Non-pigmented ciliary epithelial cell (primary cell): ENCODE data around the gene C1QTNF2.
"Not testable (repeated sequence)": the region's sequence is repeated elsewhere in the genome, so short reads cannot be mapped to it uniquely, and the experiment has no call there.

Experiments used
- DNase-seq: peaks from one replicate; pipeline ENCODE4 v3.0.0-alpha.2; 2010; ENCODE audit warnings: low read depth

C1QTNF2 gene

DNA sequence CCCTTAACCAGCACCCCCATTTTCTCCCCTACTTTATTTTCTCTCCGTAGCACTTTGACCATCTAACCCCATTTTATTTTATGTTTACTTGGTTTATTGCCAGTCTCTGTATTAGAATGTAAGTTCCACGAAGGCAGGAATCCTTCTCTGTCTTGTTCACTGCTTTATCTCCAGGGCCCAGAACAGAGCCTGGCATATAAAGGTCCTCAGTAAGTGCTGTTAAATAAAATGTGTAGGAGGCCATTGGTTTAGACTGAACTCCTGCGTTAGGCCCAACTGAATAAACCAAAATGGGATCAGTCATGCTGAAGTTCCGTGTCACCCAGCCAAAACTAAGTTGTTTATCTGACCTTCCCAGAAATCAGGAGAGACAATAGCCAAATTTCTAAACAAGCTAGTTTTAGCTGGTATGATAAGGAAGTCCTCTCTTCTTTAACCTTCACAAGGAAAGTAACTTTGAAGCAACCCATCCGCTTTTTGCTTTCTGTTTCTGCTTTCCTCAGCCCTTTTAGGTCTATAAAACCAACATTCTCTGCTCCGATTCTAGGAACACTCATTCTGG, 29.0 kb downstream of the C1QTNF2 start:
- DNase-seq = no peak

DNA sequence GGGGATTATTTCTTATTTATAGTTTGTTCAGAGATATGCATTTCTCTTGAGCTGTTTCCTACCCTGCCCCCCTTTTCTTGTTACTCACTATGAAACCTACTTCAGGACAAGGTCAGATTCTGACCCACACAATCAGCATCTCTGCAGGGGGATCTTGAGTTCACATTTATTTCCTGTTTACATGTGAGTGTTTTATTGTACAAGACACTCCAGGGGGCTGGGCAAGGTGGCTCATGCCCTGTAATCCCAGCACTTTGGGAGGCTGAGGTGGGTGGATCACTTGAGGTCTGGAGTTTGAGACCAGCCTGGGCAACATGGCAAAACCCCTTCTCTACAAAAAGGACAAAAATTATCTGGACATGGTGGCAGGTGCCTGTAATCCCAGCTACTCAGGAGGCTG, 29.9 kb downstream of the C1QTNF2 start:
- not testable (repeated sequence) for DNase-seq

DNA sequence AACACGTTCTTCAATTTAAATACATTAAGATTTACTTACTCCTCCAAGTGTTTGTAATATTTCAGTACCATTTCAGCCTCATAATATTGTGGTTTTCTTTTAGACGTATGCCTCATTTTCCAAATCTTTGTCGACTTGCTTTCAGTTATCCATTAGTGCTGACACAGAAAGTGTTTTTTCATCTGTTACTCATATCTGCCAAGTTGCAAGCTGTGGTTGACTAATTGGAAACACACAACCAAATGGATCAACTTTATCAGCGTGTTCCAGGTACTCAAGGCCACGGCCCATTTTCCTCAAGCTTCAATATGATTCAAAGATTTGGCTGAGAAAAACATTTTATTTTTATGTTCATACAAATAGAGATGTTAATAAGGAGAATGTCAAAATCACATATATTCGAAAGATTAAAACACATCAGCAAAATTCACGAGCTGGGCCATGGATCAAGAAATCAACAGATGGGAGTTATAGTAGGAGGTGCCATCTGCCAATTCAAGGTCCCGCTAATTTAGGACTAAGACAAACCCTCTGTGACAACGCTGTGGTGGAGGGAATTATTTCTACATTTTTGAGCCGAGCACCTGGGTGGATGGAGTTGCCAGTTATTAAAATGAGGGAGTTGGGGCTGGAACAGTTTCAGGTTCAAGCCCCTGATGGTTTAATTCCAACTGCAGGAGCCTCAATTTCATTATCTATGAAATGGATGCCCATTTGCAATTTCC, 30.9 kb downstream of the C1QTNF2 start:
- DNase-seq = no peak

DNA sequence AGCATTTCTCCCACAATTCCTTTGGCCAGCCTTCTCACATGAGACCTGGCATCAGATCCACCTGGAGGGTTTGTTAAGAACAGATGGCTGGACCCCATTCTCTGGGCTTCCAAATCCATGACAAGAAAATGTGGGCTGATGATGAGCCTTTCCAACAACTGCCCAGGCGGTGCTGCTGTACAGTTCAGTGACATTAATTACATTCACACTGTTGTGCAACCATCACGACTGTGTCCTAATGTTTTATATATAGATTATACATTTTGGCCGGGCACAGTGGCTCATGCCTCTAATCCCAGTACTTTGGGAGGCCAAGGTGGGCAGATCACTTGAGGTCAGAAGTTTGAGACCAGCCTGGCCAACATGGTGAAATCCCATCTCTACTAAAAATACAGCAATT, 35.7 kb downstream of the C1QTNF2 start:
- not testable (repeated sequence) for DNase-seq

DNA sequence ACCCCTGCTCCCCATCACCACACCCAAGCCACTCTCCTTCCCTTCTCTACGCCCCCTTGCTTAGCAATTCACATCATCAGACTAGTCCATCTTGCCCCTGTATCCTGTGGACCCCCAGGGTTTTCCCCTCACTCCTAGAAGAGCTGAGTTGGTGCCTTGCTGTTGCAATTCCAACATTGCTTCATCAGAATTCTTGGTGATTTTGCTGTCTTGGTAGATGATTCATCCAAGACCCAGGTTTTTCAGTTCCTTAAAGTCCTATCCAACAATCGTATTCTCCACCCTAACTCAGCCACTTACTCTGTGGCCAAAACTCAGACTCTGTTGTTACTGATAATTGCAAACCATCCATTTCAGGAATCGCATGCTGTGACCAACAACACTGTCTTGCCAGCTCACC, 36.7 kb downstream of the C1QTNF2 start:
- DNase-seq = no peak

DNA sequence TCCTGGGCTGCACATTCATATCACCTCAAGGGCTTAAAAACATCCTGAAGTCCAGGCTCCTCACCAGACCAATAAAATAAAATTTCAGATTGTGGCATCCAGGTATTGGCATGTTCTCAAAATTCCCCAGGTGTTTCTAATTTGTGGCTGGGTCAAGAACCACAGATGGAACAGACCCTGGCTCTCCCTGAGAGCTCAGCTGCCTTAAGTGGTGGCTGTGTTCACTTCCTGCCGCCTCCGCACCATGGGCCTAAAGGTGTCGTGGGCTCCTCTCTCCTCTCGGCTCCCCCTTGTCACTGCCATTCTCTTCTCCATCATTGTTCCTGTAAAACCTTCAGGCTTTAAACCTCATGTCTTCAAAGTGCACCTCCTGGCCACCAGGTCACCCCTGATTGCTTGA, 40.2 kb downstream of the C1QTNF2 start:
- DNase-seq = no peak

DNA sequence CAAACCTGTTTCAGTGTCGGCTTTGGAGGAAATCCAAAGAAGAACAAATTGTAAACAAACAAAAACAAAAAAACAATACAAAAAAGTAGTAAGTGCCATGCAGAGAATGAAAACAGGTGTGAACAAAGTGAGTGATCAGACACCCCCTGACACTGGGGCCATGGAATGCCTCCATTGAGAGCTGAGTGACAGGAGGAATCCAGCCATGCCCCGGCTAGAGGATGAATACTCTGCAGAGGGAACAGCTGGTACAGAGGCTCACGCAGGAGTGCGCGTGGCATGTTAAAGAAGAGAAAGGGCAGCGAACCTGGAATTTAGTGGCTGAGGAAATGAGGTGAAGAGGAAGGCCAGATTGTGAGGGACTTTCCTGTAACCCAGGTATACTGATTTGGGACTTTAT, 42.6 kb downstream of the C1QTNF2 start:
- DNase-seq = no peak

DNA sequence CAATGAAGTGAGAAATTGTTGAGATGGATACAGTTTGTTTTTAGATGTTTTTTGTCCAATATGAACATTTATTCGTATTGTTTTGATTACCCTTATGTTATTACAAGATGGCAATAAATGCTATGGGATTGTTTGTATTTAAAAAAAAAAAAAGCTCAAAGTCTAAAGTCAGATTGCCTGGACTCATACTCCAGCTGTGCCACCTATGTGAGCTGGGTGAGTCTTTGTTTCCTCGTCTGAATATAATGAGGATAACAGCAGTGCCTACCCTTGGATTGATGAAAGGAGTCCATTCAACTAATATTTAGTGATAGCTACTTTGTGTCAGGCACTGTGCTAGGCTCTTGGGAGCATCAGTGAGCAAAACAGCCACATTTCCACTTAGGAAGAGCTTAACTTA, 43.4 kb downstream of the C1QTNF2 start:
- DNase-seq = no peak

DNA sequence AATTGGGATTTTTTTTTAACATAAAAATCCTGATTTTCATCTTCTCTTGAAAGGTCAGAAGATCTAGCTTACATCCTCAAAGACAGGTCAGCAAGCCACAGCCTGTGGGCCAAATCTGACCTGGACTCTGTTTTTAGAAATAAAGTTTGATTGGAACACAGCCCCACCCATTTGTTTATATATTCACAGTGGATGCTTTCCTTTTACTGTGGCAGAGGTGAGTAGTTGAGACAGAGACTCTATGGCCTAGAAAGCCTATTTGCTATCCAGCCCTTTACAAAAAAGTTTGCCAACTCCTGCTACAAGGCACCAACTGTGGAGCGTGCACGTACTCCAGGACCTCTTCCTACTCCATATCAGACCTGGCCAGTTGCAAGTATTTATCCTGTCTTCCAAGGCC, 44.7 kb downstream of the C1QTNF2 start:
- DNase-seq = no peak

DNA sequence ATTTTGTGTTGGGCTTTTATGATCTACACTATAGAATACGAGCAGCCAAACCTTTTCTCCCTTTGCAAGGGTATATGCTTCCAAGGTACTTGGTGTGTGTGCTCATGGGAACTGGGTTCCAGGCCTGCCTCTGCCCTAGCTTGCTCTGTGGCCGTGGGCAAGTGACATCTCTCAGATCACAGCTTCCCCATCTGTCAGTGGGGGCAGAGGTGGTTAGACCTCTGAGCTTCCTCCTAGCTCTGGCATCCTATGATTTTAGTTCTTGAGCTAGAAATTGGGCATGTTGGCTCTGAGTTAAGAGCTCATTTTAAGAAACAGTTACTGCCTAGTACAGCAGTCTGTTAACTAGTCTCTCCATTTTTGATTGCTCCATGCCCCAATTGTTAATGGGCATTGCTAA, 45.5 kb downstream of the C1QTNF2 start:
- no peak for DNase-seq

DNA sequence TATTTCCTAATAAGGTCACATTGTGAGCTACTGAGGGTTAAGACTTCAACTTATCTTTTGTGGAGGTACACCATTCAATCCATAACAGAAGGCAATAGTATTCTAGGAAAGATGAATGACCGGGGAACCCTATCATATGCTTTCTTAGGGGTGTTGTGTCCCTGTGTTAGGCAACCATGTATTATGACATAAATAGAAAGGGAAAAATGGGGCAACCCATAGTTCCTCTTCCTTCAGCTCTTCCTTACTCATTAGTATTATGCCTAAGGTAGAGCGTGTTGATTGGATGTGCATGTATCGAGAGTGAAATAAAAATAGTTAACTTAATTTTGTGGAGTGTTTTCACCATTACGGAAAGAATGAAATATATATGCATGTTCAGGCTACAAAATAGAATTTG, 52.0 kb downstream of the C1QTNF2 start:
- DNase-seq = no peak

DNA sequence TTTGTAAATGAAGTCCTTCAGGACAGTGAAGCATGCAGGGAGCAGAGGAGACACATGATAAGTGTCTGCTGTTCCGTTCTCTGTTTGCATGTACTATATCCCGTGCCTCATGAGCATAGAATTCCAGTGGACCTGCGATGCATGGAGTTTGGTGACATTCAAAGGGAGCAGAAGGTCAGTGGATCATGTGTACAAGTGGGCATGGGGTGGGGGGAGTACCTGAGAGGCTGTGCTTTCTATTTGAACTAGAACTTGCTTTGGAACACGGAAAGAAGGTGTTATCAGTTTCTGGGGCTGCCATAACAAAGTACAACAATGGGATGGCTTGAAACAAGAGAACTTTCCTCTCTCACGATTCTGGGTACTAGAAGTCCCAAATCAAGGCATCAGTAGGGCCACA, 53.0 kb downstream of the C1QTNF2 start:
- DNase-seq = no peak

DNA sequence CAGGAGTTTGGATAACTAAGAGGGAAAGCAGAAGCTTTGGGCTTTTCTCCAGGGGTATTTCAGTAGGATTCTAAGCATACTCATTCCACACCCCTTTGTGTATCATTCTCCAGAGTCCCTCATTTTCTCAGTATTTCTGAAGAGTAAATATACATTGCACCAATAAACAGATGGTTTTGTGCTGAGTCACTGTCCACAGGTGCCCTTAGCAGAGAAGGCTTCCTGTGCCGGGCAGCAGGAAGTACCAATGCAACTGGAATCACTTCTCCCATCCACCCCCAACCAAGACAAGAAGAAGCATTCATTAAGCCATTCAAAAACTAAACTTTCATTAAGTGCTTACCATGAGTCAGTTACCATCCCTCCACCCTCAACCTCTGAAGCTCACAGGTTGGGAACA, 54.5 kb downstream of the C1QTNF2 start:
- DNase-seq = peak; percentile 34

DNA sequence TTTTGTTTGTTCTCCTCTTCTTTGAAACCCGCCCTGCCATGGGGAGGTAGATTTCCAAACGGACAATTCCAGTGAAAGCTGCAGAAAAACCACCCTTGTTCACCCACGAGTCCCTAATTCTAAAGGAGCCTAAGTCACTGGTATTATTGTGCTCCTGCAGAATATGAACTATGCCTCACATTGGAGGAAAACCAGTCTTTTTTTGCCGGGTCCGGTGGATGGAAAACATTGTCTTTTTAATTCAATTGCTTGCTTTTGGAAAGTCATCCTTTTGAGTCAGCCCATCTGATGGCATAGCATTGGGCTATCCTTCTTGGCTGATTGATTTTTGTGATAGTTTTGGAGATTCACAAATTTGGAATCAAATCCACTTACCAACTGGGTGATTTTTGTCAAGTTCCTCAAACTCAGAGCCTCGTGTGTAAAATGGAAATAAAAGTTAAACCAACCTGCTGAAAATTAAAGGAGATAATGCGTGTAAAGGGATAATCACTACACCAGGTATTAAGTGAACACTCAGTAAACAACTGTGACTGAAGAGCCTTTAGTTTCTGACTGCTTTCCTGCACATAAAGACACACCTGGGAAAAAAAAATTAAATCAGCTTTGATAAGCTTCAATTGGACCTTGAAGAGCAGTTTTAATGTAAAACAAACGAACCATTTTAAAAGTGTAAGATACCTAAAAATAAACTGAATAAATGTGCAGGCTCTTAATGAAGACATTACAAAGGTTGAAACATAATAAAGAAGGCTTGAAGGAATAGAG, 57.3 kb downstream of the C1QTNF2 start:
- DNase-seq = no peak

DNA sequence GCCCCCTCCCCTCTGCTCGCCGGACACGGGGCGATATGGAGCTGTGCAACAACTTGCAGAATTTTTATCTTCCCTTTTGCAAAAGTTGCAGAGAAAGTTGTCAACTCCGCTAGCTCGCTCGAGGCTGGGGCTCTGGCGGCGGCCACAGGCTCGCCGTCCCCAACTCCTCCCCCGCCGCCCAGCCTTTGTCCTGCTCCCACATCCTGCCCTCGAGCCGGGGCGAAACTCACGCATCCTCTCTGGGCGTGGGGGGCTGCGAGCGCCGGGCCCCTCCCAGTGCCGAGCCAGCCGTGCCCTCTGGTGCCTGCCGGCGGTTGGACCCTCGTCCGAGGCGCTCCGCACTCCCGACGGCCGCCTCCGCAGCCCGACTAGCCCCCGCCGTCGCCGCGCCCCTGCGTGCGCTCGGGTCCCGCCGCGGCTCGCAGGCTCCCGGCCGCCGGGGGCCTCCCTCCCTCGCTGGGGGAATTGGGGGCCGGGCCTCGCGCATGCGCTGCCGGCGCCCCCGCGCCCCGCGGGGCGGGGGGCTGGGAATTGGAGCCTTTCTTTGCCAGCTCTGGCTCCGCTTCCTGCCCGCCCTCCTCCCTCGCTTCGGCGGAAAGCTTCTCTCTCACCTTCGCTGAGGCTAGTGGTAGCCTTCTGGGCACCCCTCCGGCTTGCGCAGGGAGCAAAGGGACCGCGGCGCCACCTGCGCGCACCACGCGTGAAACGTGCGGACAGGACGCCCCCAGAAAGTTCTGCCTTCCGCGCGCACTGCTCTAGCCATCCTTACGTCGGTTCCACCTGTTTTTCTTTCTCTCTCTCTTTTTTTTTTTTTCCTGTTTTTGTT, 58.1 kb downstream of the C1QTNF2 start, which contains the start of gene CCNJL:
TSS of gene CCNJL (minus strand) at position 431 of the 826 bp plus-strand sequence. CDS start 641 bp downstream, outside the sequence.
- no peak for DNase-seq

DNA sequence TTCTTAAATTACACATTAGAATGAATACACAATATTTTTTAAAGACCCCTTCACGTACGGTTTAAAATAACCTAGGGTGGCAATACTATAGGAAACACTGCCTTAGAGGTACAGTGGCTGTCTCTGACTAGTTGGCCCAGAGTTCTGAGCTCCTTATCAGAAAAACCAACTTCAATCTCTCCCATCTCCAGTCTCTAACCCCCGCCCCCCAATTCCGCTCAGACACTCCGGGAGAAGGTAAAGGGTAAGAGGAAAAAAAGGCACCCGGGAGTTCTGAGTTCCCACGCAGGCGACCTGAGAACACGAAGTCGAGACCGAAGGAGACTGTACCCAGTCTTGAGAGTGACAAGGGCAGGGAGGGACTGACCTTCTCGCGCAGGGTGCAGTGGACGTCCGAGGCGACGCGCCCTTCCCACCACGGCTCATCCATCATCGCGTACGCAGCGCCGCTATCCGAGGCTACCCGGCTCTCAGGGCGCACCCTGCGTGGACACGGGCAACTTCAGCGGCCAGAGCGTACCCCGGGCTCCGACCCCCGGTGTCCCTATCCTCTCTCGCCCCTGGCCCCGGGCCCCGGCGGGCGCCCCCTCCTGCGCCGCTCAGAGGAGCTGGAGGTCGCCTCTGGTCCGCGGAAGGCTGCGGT, 58.8 kb downstream of the C1QTNF2 start:
- DNase-seq = no peak

DNA sequence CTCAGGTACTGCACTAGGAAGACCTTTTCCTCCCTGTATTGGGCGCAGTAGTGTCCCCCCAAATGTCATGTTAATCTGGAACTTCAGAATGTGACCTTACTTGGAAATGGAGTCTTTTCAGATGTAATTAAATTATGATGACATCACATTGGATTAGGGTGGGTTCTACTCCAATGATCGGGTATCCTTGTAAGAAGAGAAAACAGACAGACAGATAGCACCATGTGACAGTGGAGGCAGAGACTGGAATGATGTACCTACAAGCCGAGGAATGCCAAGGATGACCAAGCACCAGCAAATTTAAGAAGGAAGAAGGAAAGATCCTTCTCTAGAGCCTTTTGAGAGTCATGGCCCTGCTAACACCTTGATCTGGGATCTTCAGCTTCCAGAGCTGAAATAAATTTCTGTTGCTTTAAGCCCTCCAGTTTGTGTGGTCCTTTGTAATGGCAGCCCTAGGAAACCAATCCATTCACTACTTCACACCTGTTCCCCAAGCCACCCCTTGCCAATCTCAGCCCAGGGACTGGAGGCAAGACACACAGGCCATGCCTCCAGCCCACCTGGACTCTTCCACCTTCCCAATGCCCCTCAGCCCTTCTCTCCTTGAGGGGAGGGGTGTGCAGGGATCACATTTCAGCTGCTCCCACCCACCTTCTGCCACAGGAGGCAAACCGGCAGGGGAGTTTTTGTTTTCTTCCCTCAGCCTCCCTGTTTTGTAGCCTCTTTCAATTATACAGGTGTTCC, 59.7 kb downstream of the C1QTNF2 start:
- DNase-seq = no peak

DNA sequence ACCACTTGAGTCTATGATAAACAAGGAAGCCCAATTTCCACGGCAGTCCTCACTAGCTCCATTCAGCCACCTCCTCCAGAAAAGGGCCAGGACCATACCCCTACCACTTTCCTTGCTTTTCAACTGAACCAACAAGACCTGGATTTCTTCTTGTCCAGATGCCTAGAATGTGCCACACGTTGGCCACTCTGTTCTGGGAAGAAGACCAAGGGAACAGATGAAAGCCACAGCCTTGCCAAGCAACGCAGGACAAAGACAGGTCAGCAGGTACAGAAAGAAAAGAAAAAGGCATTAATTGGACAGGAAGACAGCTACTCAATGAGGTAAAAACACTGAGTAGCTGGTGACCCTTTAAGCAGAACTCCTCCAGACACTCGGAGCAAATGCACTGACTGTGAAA, 60.3 kb downstream of the C1QTNF2 start:
- no peak for DNase-seq

DNA sequence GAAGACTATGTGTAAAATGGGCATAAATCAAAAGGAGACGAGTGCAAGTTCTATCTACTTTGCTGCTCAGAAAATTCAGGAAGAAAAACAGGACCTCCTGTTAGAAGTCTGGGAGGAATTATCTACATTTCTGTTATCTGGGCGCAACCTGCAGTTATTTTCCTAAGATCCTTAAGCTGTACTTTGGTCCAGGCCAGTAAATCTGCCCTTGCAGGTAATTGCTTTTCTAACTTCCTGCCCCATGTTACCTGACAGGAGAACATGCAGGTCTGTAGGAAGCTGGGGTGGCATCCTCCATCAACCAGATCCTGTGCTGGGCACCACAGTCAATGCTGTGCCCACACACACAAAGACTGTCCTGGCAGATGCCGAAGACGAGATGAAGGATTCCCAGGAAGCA, 63.7 kb downstream of the C1QTNF2 start:
- DNase-seq = no peak

DNA sequence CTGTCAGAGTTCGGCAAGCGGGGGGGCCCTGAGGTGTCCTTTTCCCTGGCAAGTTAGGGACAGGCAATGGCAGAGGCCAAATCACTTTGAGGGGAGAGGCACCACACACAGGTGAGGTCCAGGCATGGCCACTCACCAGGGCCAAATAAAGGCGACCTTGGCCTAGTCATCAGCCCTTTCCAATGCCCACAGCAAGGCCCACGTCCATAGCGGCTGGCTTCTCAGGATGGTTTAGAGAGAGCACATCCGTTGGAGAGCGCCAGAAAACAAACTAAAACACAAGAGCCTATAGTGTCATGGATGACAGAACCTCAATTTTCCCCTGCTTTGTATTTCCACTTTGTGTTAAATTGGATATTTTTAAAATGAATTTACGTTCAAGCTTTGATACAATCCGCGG, 65.1 kb downstream of the C1QTNF2 start:
- no peak for DNase-seq

DNA sequence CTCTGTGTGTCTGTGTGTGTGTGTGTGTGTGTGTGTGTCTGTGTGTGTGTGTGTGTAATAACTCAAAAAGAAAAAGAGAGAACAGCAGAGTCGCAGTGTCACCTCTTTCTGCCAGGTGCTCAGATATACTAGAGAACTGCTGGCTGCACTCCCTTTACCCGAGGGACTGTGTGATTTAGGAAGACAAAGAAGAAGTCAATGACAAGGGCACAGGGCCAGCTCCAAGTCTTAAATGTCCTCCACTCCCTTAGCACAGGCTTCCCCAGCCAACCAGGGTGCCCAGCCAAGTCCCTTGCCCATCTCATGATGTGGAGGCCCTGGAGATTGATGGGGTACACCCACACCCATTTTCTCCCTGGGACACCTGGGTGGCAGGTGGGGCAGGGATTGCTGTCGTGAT, 66.7 kb downstream of the C1QTNF2 start:
- DNase-seq = no peak
